T-helper 17 cell (primary cell): ENCODE results near the gene LY6G5B. TPM values are rescaled to one million over a fixed set of nuclear protein-coding genes. Genes with fewer than 3 reads are reported as not detected.

Experiments used
- ATAC-seq: fragments of 150-1000 bp; cut with Tn5 transposase; 2 replicates; pipeline ENCODE4 v1.10.0; 2021; ENCODE audit warnings: mild to moderate bottlenecking, moderate library complexity
- DNase-seq, 3 donors: peaks; one replicate each; pipeline versions ENCODE4 v3.0.0 to v3.0.0-alpha.2; 2020 to 2021
- H3K9me3 ChIP-seq: one replicate; pipeline ENCODE4 v1.7.0; 2013; ENCODE audit warnings: low read length, mild to moderate bottlenecking; ENCODE audit not compliant: control insufficient read depth, poor library complexity, severe bottlenecking
- H3K27ac Mint-ChIP-seq: one replicate; pipeline ENCODE4 v1.8.0; 2022; ENCODE audit warnings: mild to moderate bottlenecking, moderate library complexity, mixed read lengths
- H3K27me3 Mint-ChIP-seq: one replicate; pipeline ENCODE4 v1.8.0; 2022; ENCODE audit warnings: mixed read lengths
- H3K36me3 Mint-ChIP-seq: one replicate; pipeline ENCODE4 v1.8.0; 2022; ENCODE audit warnings: low read depth, mixed read lengths
- H3K4me1 Mint-ChIP-seq: one replicate; pipeline ENCODE4 v1.8.0; 2022; ENCODE audit warnings: mild to moderate bottlenecking, mixed read lengths
- H3K4me3 Mint-ChIP-seq: one replicate; pipeline ENCODE4 v1.8.0; 2022; ENCODE audit warnings: mild to moderate bottlenecking, moderate library complexity, mixed read lengths
- total RNA-seq, 4 donors: library from RNA in 2 of 4; stranded (reverse) in 2 of 4; gene quantifications; one replicate each; pipeline ENCODE4 v1.2.3 and lab custom pipeline; 2022 to 2026

The LY6G5B gene
- total RNA-seq, 2 donors from 2014 or later = 27.6 to 32.7 TPM

DNA sequence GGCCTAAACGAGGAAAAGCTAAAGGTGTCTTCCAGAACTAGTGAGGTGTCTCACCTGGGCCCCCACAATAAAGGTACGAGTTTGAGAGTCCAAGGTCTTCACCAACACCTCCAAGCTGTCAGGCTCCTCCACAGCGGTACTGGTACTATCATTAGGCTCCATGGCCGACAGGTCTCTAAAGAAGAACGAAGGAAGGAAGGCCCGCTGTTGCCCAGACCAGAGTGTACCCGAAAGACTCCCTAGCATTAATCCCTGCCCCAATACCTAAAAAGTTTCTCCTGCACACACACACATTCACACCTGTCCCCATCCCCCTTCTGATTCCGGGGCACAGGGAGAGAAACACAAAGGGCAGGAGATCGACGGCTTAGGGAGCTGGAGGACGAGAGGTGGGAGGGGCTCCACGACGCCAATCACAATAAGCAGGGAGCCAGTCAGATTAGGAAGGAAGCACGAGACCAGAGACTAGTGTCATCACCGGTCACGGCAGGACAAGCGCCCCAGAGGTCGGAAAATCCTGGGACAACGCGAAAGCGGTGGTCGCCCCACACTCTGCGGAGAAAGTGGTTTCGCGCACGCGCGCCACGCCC lies 18.1 kb upstream of the LY6G5B start:
- H3K27me3 Mint-ChIP-seq = no peaks in the 10 kb centered on the region
- peaks cover 2% of the 10 kb centered on the region for H3K36me3 Mint-ChIP-seq
- peaks cover 37% of the 10 kb centered on the region for H3K4me1 Mint-ChIP-seq
- H3K9me3 ChIP-seq = no peaks in the 10 kb centered on the region
- ATAC-seq = peak; percentile 27
- peak overlapping the region; percentile 96 for H3K4me3 Mint-ChIP-seq
- peak overlapping the region; percentile 97 for H3K27ac Mint-ChIP-seq
- DNase-seq = no peak

GRCh38 chr6:31652925-31653724 lies 16.7 kb upstream of the LY6G5B start:
- no peaks in the 10 kb centered on the region for H3K9me3 ChIP-seq
- peaks cover 42% of the 10 kb centered on the region for H3K4me1 Mint-ChIP-seq
- H3K27me3 Mint-ChIP-seq = no peaks in the 10 kb centered on the region
- ATAC-seq (peak; percentile 74), DNase-seq (peak in 2 of 3 donors; percentile 66 to 75)
- H3K36me3 Mint-ChIP-seq = peaks cover 2% of the 10 kb centered on the region
- H3K4me3 Mint-ChIP-seq = peak overlapping the region; percentile 96
- peak overlapping the region; percentile 97 for H3K27ac Mint-ChIP-seq

DNA sequence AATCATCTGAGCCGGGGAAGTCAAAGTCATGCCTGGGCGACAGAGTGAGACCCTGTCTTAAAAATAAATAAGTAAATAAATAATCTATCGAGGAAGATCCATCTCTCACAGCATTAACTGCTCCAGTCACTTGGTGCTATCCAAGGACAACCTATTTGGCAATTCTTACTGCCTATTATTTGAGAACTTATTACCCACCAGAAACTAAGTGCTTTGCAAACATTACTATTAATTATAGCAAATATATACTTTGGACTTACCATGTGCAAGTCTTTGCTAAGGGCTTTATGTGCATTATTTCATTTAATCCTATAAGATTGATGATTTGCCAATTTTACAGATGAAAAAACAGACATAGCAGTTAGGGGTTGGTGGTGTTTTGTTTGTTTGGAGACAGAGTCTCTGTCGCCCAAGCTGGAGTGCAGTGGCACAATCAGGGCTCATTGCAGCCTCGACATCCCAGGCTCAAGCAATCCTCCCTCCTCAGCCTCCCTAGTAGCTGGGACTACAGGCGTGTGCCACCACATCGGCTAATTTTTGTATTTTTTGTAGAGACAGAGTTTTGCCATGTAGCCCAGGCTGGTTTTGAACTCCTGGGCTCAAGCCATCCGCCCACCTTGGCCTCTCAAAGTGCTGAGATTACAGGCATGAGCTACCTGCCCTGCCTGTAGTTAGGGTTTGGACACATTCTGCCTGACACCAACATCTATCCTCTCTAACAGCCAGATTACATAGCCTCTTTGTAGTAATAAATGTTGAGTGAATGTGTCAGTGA lies 15.0 kb upstream of the LY6G5B start:
- H3K27ac Mint-ChIP-seq = no peak overlapping the region
- H3K27me3 Mint-ChIP-seq = no peaks in the 10 kb centered on the region
- H3K4me3 Mint-ChIP-seq = no peak overlapping the region

GRCh38 chr6:31655349-31656237 lies 14.2 kb upstream of the LY6G5B start, which contains the start of gene APOM:
Gene APOM (plus strand): TSS chr6:31655894. CDS start chr6:31655967, 73 bp downstream.
- no peak for DNase-seq
- peaks cover 57% of the 10 kb centered on the region for H3K4me1 Mint-ChIP-seq
- H3K27ac Mint-ChIP-seq = peak within 1 kb of the TSS; percentile 67
- H3K9me3 ChIP-seq = no peaks in the 10 kb centered on the region
- peaks cover 2% of the 10 kb centered on the region for H3K36me3 Mint-ChIP-seq
- H3K27me3 Mint-ChIP-seq = no peaks in the 10 kb centered on the region
- ATAC-seq = no peak
- H3K4me3 Mint-ChIP-seq = peak within 1 kb of the TSS; percentile 50

More for the DNA sequence above, 15.0 kb upstream of the LY6G5B start:
- H3K4me1 Mint-ChIP-seq = peaks cover 53% of the 10 kb centered on the region
- peaks cover 2% of the 10 kb centered on the region for H3K36me3 Mint-ChIP-seq
- ATAC-seq (no peak), DNase-seq (no peak)
- H3K9me3 ChIP-seq = no peaks in the 10 kb centered on the region

DNA sequence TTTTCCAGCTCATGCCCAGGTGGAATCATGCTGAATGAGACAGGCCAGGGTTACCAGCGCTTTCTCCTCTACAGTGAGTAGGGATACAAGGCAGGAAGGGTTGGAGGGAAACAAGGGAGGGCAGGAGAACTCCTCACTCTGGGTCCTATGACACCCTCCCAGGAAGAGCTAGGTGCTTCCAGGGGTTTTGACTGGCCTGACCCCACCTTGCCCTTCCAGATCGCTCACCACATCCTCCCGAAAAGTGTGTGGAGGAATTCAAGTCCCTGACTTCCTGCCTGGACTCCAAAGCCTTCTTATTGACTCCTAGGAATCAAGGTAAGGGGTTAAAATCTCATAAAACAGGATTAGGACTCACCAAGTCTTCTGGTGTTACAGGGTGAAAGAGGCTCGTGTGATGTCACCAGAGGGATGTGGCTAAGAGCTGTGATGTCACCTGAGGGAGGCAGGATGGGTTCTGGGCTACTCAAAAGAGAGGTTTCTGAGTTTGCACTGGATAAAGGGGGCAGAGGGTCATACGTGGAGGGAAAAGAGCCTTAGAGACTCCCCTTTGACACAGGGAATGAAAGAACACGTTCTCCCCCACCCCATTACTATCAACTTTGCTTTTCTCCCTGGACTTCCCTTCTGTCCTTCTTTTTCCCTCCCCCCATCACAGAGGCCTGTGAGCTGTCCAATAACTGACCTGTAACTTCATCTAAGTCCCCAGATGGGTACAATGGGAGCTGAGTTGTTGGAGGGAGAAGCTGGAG lies 12.2 kb upstream of the LY6G5B start:
- Mint-ChIP-seq H3K36me3 (peaks cover 3% of the 10 kb centered on the region), H3K27me3 (no peaks in the 10 kb centered on the region), H3K4me3 (peak overlapping the region; percentile 60), H3K27ac (peak overlapping the region; percentile 92), H3K4me1 (peaks cover 50% of the 10 kb centered on the region)
- ATAC-seq (no peak), DNase-seq (no peak)
- H3K9me3 ChIP-seq = no peaks in the 10 kb centered on the region

DNA sequence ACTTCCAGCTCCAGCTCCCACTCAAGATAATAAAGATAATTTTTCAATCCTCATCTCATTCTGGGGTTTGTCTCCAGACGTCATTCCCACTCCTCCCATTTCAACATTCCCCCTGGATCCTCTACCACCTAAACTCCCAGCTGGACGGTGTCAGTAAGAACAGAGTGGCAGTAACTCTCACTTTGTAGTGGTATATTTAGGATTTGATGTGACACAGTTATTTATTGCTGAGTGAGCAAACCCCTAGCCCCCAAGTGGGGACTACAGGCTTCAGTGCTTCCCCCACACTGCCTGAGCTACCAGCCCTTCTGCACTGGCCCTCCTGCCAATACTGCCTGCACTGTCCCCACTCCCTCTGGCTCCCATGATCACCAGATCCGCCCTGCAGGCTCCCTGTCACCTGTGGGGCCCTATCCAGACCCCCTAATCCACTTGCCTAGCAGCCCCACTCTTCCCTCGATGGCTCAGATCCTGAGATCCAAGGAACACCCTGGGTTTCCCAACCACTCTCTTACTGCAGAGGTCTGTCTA lies 11.6 kb upstream of the LY6G5B start:
- Mint-ChIP-seq H3K4me3 (peak overlapping the region; percentile 93), H3K4me1 (peaks cover 49% of the 10 kb centered on the region)
- ATAC-seq = no peak

GRCh38 chr6:31658983-31659648 lies 10.7 kb upstream of the LY6G5B start:
- DNase-seq (no peak), ATAC-seq (no peak)
- Mint-ChIP-seq H3K4me3 (peak overlapping the region; percentile 93), H3K36me3 (peaks cover 5% of the 10 kb centered on the region), H3K4me1 (peaks cover 58% of the 10 kb centered on the region), H3K27ac (peak overlapping the region; percentile 92), H3K27me3 (no peaks in the 10 kb centered on the region)
- H3K9me3 ChIP-seq = no peaks in the 10 kb centered on the region

More for the DNA sequence above, 11.6 kb upstream of the LY6G5B start:
- no peaks in the 10 kb centered on the region for H3K27me3 Mint-ChIP-seq
- no peak for DNase-seq
- H3K9me3 ChIP-seq = no peaks in the 10 kb centered on the region
- peaks cover 3% of the 10 kb centered on the region for H3K36me3 Mint-ChIP-seq
- H3K27ac Mint-ChIP-seq = peak overlapping the region; percentile 92

DNA sequence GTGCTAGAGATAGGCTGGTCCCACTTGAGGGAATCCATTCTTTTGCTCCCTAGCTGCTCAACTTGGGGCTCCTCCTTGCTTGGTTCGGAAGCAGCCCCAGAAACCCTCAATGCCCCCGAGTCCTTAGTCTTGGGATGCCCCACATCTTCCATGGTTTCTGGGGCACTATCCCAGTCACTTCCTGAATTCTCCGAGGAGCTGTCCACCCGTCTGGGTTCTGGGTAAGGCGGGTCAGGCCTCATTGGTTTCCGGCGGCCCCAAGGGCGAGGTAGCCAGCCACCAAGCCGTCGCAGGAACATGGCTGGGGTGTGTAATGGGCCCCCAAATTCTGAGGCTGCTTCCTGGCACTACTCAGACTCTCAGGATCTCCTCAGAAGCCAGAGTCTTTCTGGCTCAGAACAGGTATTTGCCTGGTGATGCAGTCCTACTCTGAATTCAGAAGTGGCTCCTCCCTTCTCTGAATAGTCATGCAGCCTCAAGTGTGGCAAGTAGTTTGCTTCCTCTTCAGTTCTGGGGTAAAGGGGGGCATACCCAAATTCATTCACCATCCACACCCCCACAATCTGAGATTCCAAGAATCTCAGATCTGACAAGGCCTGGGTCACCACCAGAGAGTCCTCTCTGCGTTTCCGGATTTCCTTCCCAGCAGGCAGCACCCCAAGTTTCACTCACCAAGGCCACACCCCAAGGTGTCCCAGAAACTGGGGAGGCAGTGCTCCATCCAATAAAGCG lies 10.0 kb upstream of the LY6G5B start:
- Mint-ChIP-seq H3K4me1 (peaks cover 65% of the 10 kb centered on the region), H3K27me3 (no peaks in the 10 kb centered on the region), H3K4me3 (peak overlapping the region; percentile 93), H3K27ac (peak overlapping the region; percentile 92), H3K36me3 (peaks cover 9% of the 10 kb centered on the region)
- no peaks in the 10 kb centered on the region for H3K9me3 ChIP-seq
- DNase-seq = no peak
- ATAC-seq = peak; percentile 48

DNA sequence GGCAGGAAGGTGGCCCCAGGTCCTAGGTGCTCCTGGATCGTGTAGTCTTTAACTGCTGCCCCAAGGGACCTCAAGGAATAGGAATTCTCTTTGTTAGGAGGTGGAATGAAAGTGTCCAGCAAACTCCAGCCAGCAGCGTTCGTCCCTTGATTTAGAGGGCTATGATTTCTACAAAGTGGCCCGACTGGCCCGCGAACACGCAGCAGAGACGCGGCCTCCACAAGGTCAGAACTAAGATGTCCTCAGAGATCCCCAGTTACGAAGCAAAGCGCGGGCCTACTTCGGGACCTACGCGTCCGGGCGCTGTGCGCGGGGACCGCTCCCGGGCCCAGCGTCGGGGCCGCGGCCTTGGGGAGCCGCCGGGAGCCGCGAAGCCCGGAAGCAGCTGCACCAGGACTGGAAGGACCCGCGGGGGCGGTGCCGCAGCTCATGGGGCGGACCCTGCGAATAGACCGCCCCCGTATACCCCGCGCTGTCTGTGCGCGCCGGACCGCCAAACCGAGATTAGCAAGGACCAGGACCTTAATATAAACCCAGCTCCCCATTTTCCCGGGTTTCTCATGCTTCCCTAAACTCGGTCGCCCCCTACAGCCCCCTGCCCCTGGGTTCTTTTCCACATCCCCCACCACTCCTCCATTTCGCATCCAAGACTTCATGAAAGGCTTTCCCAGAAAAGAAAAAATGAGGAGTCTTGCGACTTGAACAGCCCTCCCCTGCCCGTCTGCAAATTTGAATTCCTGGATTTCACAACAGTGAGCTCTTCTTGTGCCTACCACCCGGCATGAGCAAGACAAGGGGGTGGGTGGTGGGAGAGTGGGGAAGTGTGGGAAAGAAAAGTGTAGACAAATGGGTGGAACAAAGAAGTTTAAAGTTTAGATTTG lies 9.2 kb upstream of the LY6G5B start, which contains the start of gene C6orf47:
Gene C6orf47, minus strand, starts transcription at position 398 of the 881 bp plus-strand sequence. CDS start 831 bp downstream, outside the sequence.
- peak within 1 kb of the TSS; percentile 92 for H3K27ac Mint-ChIP-seq
- H3K36me3 Mint-ChIP-seq = peaks cover 8% of the 10 kb centered on the region
- peaks cover 61% of the 10 kb centered on the region for H3K4me1 Mint-ChIP-seq
- DNase-seq (peak; percentile 50 to 71 (median 67)), ATAC-seq (peak; percentile 68)
- H3K27me3 Mint-ChIP-seq = no peaks in the 10 kb centered on the region
- H3K4me3 Mint-ChIP-seq = peak within 1 kb of the TSS; percentile 93
- H3K9me3 ChIP-seq = no peaks in the 10 kb centered on the region
